ENCODE measurements around the gene PHRF1. TPM values are rescaled to one million over a fixed set of nuclear protein-coding genes. Genes with fewer than 3 reads are reported as not detected.

Gene PHRF1
- polyA plus RNA-seq, 1 of the 3 experiments (the other 2 are of a cell fraction), result 22.7 TPM

DNA sequence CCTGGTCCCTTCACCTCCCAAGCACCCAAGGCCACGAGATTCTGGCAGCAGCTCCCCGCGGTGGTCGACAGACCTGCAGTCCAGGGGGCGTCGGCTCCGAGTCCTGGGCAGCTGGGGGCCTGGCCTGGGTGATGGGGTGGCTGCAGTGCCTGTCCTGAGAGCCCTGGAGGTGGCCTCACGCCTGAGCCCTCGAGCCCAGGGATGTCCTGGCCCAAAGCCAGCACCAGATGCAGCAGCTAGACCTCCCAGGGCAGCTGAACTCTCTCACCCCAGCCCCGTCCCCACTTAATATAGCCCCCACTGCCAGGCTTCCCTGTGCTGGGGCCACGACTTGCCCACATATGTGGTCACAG lies 22.3 kb upstream of the PHRF1 start:
- CTCF ChIA-PET, result interaction anchor here (0.9 to 3.6 kb wide), 12 partner anchors 12 to 229 kb away, joined by 3 to 41 read pairs (median 4); partner anchors contain the start of gene TMEM80

More for the DNA sequence above, 22.3 kb upstream of the PHRF1 start:
- no peaks in the 10 kb centered on the region for H3K79me2 ChIP-seq (ENCODE audit: insufficient read depth)
- POLR2A ChIA-PET, result no interaction called here
- no peaks in the 10 kb centered on the region for H3K36me3 ChIP-seq (replicated peaks in 1 of 2; ENCODE audit: control insufficient read depth in 1 of 2, insufficient read depth in 2 of 2, low read length in 1 of 2)
- H4K20me1 ChIP-seq (ENCODE audit: insufficient read depth), result no peaks in the 10 kb centered on the region
- no peak for TF ChIP-seq GATA2 (CRISPR knock-in tag; IDR thresholded peaks at IDR 0.05)
- TF ChIP-seq GABPA (IDR thresholded peaks at IDR 0.05; ENCODE audit: low read depth), result no peak
- TF ChIP-seq SIN3A (IDR thresholded peaks at IDR 0.05; ENCODE audit: borderline replicate concordance, low read depth, low read length), result no peak
- TF ChIP-seq EP300 (IDR thresholded peaks at IDR 0.05; ENCODE audit: borderline replicate concordance in 1 of 2, low read depth in 1 of 2, low read length in 1 of 2), result no peak
- TF ChIP-seq FOXM1 (IDR thresholded peaks at IDR 0.05; ENCODE audit: low read depth), result no peak
- no peak for TF ChIP-seq REST (IDR thresholded peaks at IDR 0.05; ENCODE audit: low read depth, low read length)
- TF ChIP-seq RAD21 (IDR thresholded peaks at IDR 0.05; ENCODE audit: low read length), result no peak
- no peak for TF ChIP-seq ELF1 (IDR thresholded peaks at IDR 0.05)
- no peak for TF ChIP-seq TCF12 (IDR thresholded peaks at IDR 0.05)
- TF ChIP-seq TEAD4 (IDR thresholded peaks at IDR 0.05; ENCODE audit: borderline replicate concordance, insufficient read depth), result no peak
- TF ChIP-seq, protein P1, sequence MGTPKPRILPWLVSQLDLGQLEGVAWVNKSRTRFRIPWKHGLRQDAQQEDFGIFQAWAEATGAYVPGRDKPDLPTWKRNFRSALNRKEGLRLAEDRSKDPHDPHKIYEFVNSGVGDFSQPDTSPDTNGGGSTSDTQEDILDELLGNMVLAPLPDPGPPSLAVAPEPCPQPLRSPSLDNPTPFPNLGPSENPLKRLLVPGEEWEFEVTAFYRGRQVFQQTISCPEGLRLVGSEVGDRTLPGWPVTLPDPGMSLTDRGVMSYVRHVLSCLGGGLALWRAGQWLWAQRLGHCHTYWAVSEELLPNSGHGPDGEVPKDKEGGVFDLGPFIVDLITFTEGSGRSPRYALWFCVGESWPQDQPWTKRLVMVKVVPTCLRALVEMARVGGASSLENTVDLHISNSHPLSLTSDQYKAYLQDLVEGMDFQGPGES (IDR thresholded peaks at IDR 0.05; ENCODE audit: low read depth, low read length), result no peak
- no peak for TF ChIP-seq CHD2 (IDR thresholded peaks at IDR 0.05; ENCODE audit: low read length, partially characterized antibody)
- no peak for TF ChIP-seq RXRA (IDR thresholded peaks at IDR 0.05; ENCODE audit: borderline replicate concordance, low read depth)
- TF ChIP-seq NFIC (IDR thresholded peaks at IDR 0.05; ENCODE audit: borderline replicate concordance), result no peak
- no peak for TF ChIP-seq MEF2A (IDR thresholded peaks at IDR 0.05; ENCODE audit: borderline replicate concordance, low read depth)
- no peak for TF ChIP-seq RCOR1 (IDR thresholded peaks at IDR 0.05; ENCODE audit: low read length)
- TF ChIP-seq SMC3 (IDR thresholded peaks at IDR 0.05; ENCODE audit: low read depth, low read length), result no peak
- no peak for TF ChIP-seq USF2 (IDR thresholded peaks at IDR 0.05; ENCODE audit: borderline replicate concordance, low read depth, low read length)
- no peak for TF ChIP-seq RFX5 (IDR thresholded peaks at IDR 0.05; ENCODE audit: low read length)
- DNase-seq, result no peak
- 67% methylated on average over 3 of the region's 11 CpGs for whole genome bisulfite sequencing (ENCODE audit: low lambda C conversion rate)
- H3F3A ChIP-seq (replicated peaks; ENCODE audit: insufficient read depth), result no peaks in the 10 kb centered on the region
- H3K9me3 ChIP-seq, result no peaks in the 10 kb centered on the region
- H3K27me3 ChIP-seq (ENCODE audit: insufficient read depth), result peaks cover 11% of the 10 kb centered on the region
- no peak overlapping the region for H3K27ac ChIP-seq (ENCODE audit: low read depth in 2 of 2, low read length in 1 of 2)
- no peak overlapping the region for H3K9ac ChIP-seq
- no peak overlapping the region for H3K4me3 ChIP-seq (ENCODE audit: low read depth in 2 of 2, low read length in 1 of 2)
- H3K9me2 ChIP-seq, result no peaks in the 10 kb centered on the region
- H2AFZ ChIP-seq (ENCODE audit: low read depth), result no peak overlapping the region
- H3K4me1 ChIP-seq (ENCODE audit: control insufficient read depth in 1 of 2, insufficient read depth in 2 of 2, low read depth in 1 of 2, low read length in 1 of 2), result peaks cover 0 to 19% of the 10 kb centered on the region in 2 experiments; a peak in 1 of 4 replicates
- H3K4me2 ChIP-seq, result no peak overlapping the region
